C4-2B (cell line): Measurements from ENCODE around the gene EXOC8.

Experiments used
- H3K27ac ChIP-seq: fragments of 450-650 bp; 2 replicates; pipeline ENCODE4 v1.5.1; 2017
- ZFX ChIP-seq: fragments of 450-650 bp; IDR thresholded peaks from 2 replicates; pipeline ENCODE4 v1.6.1; 2017
- TF ChIP-seq, protein P1 (sequence below): fragments of 450-650 bp; conservative IDR thresholded peaks from 2 replicates; pipeline ENCODE4 v1.5.1; 2017; ENCODE audit warnings: mild to moderate bottlenecking

EXOC8 gene

DNA sequence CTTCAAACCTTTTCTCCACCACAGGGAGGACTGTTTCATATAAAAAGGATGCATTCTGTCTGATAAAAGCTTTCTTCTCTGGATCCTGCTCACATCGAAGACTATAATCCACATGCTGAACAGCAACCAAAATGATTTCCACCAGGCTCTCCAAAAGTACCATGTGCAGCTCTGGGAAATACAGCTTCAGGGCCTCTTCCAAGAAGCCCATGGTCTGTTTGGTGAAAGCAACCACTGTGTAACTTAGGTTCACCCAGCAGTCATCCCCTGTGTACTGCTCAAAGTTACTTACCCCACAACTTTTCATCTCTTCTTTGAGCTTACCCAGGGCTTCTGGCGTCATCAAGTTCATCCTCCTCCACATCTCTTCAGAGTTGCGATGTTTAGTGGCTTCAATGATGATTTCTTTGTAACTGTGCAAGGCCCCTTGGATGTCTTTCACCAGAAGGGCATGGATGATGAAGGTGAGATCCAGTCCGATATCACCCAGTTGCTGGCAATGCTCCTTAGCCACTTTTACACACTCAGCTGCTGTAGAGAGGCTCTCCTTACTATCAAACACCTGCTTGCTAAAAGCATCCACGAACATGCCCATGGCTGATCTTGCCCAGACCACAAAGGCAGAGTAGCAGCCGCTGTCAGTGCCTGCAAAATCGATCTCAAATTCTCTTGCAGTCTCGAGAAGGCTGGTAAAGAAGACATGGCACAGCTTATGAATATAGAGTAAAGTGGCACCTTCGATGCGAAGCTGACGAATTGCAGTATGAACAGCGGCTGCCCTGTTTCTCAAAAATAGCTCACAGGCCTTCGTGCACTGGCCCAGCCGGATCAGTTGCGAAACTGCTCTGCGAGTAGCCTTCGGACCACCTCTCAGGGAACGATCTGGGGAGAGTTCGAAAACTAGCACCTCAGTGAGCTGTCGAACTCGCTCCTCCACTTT lies 1.7 kb downstream of the EXOC8 start:
- TF ChIP-seq ZFX: no peak
- TF ChIP-seq, protein P1, sequence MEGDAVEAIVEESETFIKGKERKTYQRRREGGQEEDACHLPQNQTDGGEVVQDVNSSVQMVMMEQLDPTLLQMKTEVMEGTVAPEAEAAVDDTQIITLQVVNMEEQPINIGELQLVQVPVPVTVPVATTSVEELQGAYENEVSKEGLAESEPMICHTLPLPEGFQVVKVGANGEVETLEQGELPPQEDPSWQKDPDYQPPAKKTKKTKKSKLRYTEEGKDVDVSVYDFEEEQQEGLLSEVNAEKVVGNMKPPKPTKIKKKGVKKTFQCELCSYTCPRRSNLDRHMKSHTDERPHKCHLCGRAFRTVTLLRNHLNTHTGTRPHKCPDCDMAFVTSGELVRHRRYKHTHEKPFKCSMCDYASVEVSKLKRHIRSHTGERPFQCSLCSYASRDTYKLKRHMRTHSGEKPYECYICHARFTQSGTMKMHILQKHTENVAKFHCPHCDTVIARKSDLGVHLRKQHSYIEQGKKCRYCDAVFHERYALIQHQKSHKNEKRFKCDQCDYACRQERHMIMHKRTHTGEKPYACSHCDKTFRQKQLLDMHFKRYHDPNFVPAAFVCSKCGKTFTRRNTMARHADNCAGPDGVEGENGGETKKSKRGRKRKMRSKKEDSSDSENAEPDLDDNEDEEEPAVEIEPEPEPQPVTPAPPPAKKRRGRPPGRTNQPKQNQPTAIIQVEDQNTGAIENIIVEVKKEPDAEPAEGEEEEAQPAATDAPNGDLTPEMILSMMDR: no peak
- H3K27ac ChIP-seq: peak overlapping the region; percentile 95

GRCh38 chr1:231334952-231335351 lies 2.7 kb downstream of the EXOC8 start:
- H3K27ac ChIP-seq: no peak overlapping the region
- TF ChIP-seq, protein P1: no peak
- TF ChIP-seq ZFX: no peak

DNA sequence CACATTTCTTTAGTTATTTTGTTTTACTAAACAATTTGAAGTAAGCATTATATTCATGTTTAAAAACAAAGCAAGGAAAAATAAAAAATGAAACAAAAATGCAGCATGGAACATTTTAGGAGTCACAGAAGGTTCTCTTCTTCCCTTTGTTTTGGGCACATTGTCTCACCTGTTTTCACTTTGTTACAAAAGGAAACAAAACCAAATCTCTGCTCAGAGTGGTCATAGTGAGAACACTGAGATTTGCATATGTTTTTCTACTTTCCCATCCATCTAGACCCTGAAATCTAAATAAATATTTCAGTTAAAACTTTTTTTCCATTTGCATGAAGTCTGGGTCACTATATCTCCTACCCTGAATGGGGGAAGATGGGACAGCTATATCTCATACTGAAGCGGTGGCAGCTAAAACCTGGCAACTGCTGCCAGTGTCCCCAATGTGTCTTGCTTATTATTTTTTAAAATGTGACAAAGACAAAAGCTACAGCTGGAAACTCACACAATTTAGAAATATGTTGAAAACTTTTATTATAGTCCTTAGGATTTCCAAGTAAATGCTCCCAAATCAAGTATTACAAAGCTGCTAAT lies 3.5 kb downstream of the EXOC8 start:
- no peak for TF ChIP-seq ZFX
- TF ChIP-seq, protein P1: no peak
- H3K27ac ChIP-seq: no peak overlapping the region

DNA sequence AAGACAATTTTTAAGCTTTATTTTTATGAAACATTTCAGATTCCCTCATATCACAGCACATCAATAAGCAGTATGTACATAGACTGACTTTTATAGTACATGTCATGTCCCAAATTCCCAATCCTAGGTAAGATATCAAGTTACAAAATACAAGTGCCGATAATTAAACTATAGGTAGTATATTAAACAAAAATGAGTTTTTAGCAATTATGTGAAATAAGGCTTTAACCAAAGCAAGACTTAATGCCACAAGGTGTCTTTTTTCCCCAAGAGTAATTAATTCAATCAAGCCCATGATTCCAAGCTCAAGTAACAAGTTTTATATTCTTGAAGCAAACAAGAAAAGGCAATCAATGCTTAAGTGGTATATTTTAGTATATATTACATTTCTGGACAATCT lies 4.9 kb downstream of the EXOC8 start:
- TF ChIP-seq, protein P1: no peak
- no peak for TF ChIP-seq ZFX
- H3K27ac ChIP-seq: no peak overlapping the region

GRCh38 chr1:231329483-231329882 lies 8.2 kb downstream of the EXOC8 start:
- no peak overlapping the region for H3K27ac ChIP-seq
- TF ChIP-seq, protein P1: no peak
- no peak for TF ChIP-seq ZFX

- TF ChIP-seq, protein P1: no peak
- TF ChIP-seq ZFX: no peak
- peak overlapping the region; percentile 27; the same call in 1 of the 2 replicates for H3K27ac ChIP-seq
Observed at GRCh38 chr1:231327617-231328016, 10.0 kb downstream of the EXOC8 start.

DNA sequence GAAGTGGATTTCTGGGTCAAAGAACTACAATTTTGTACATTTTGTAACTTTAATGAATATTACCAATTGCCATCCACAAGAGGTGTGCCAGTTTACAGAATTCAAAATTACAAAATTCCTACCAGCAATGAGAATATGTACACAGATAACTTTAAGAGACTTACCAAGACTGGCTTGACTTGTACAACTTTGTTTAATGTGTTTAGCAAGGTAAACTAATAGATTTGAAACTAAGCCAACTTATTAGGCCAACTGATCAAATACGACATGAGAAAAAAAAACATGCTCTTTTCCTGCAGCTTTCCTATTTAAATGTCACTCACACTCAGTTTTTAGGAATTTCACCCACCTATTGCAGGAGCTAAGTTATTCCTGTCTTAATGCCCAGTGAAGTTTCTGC lies 11.4 kb downstream of the EXOC8 start:
- TF ChIP-seq, protein P1: no peak
- no peak for TF ChIP-seq ZFX
- H3K27ac ChIP-seq: no peak overlapping the region
